ENCODE measurements around the gene COL23A1.
"Not testable (repeated sequence)": the region's sequence is repeated elsewhere in the genome, so short reads cannot be mapped to it uniquely, and the experiment has no call there.

COL23A1 gene

GRCh38 chr5:178248750-178249149 is 341.4 kb downstream of the COL23A1 start:
- no peak for DNase-seq

- no peak for DNase-seq
These were observed 342.4 kb downstream of the COL23A1 start for GRCh38 chr5:178247481-178248456.

GRCh38 chr5:178246624-178247279 is 343.4 kb downstream of the COL23A1 start:
- DNase-seq: no peak

- DNase-seq: no peak
These were observed 344.8 kb downstream of the COL23A1 start for GRCh38 chr5:178245389-178245788.

- DNase-seq: no peak
These were observed 345.6 kb downstream of the COL23A1 start for GRCh38 chr5:178244576-178244975.

GRCh38 chr5:178242416-178242815 is 347.8 kb downstream of the COL23A1 start:
- DNase-seq: no peak

GRCh38 chr5:178241688-178242231 is 348.4 kb downstream of the COL23A1 start:
- no peak for DNase-seq

GRCh38 chr5:178241231-178241663 is 348.9 kb downstream of the COL23A1 start:
- no peak for DNase-seq

- DNase-seq: no peak
These were observed 349.4 kb downstream of the COL23A1 start for GRCh38 chr5:178240766-178241165.

GRCh38 chr5:178240341-178240741 is 349.9 kb downstream of the COL23A1 start:
- no peak for DNase-seq

- DNase-seq: not testable (repeated sequence)
These were observed 350.4 kb downstream of the COL23A1 start for GRCh38 chr5:178239626-178240301.

GRCh38 chr5:178238711-178239592 is 351.2 kb downstream of the COL23A1 start:
- no peak for DNase-seq

GRCh38 chr5:178238313-178238635 is 351.9 kb downstream of the COL23A1 start:
- DNase-seq: no peak

GRCh38 chr5:178237431-178238312 is 352.5 kb downstream of the COL23A1 start:
- no peak for DNase-seq

- no peak for DNase-seq
These were observed 353.5 kb downstream of the COL23A1 start for GRCh38 chr5:178236679-178237078.

- no peak for DNase-seq
These were observed 354.1 kb downstream of the COL23A1 start for GRCh38 chr5:178236126-178236525.

GRCh38 chr5:178235588-178235974 is 354.6 kb downstream of the COL23A1 start:
- DNase-seq: no peak

- peak; percentile 53 for DNase-seq
These were observed 355.2 kb downstream of the COL23A1 start for GRCh38 chr5:178234750-178235587.

GRCh38 chr5:178234121-178234749 is 356.0 kb downstream of the COL23A1 start:
- no peak for DNase-seq
